Left lobe of liver (tissue), 2 donors: ENCODE results near the gene TEX29. TPM values are rescaled to one million over a fixed set of nuclear protein-coding genes. Genes with fewer than 3 reads are reported as not detected.

Source experiments
- ATAC-seq: fragments of 200-7000 bp; cut with Tn5 transposase; one replicate; pipeline ENCODE4 v1.9.1; 2020; ENCODE audit warnings: mild to moderate bottlenecking, moderate library complexity
- DNase-seq: peaks from one replicate; pipeline ENCODE4 v3.0.0-alpha.2; 2020; ENCODE audit warnings: low spot score
- total RNA-seq: library from RNA; stranded (reverse); gene quantifications from one replicate; pipeline ENCODE4 v1.2.1, GENCODE V29; 2021
- donor health status: DM: no; HTN: no; CAD: no; lungs with moderate emphysema.
- donor health status: DM: no; HTN: yes; CAD: no.

The TEX29 gene
- total RNA-seq, 1 donor from 2014 or later: 0.53 TPM

- ATAC-seq: no peak
- DNase-seq: no peak
Observed at GRCh38 chr13:111338841-111339240, 18.4 kb downstream of the TEX29 start.

DNA sequence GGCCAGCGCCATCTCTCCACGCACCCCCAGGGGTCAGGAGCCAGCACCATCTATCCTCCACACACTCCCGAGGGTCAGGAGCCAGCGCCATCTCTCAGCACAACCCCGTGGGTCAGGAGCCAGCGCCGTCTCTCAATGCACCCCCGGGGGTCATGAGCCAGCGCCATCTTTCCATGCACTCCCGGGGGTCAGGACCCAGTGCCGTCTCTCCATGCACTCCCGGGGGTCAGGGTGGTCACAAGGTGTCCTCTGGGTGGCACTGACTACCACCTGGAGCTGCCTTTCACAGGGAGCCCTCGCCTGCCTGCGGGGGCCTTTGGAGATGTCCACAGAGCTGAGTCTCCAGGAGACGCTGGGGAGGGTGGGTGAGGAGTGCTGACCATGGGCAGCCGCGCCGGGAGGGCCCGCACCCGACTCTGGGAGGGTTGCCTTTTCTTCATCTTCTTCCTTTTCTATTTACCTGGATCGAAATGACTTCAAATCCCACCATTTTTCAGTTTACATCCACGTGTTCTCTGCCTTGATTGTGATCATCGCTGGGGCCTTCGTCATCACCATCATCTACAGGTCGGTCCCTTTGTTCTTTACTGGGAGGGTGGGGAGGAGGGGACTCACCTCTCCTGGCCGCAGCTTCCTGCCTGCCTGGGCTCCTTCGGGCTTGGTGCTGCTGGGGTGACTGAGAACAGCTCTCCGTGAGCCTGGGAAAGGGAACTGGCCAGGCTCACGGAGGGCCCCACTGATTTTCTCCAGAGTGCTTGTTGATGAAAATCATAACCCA lies 19.1 kb downstream of the TEX29 start:
- DNase-seq (no peak), ATAC-seq (no peak)

DNA sequence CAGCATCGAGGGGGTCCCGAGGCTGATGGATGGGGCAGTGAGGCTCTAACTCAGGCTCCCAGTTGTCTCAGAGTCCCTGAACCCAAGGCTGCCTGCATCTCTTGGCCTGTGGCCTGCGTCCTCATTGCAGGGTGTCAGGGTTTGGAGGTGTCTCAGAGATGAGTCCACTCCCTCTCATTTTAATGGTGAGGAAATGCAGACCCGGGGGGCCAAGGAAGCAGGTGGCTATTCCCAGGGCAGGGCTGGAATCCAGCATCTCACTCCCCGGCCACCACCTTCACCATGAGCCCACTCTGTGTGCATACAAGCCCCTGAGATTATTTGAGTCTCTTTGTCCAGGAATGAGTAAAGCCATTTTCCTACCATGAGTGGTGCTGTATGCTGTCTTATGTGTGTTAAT lies 21.4 kb downstream of the TEX29 start:
- no peak for DNase-seq
- ATAC-seq: no peak

GRCh38 chr13:111342721-111343120 lies 22.3 kb downstream of the TEX29 start:
- DNase-seq: no peak
- no peak for ATAC-seq

DNA sequence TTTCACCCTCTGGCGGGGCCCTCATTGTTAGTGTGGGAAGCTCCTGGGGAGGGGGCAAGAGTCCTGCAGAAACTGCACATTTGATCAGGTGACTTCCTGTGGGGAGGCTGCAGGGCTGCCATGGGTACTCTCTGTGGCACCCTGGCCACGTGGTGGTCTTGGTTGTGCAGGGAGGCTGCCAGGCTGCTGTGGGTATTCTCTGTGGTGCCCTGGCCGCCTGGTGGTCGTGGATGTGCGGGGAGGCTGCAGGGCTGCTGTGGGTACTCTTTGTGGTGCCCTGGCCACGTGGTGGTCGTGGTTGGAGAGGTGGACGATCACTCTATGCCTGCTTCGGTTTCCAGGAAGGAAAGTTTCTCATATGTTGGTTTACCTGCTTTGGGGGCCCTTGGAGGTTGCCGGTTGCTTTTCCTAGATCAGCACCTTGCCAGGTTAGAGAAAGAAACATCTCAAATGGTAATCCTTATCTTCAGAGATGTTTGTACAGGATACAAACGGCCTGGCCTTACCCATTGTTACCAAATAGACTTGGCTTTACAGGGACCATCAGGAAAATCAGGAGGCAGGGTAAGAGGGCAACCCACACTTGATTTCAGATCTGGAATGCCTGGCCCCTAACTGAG lies 22.9 kb downstream of the TEX29 start:
- no peak for DNase-seq
- no peak for ATAC-seq

- no peak for DNase-seq
- ATAC-seq: no peak
Observed at GRCh38 chr13:111344471-111345191, 24.2 kb downstream of the TEX29 start.

DNA sequence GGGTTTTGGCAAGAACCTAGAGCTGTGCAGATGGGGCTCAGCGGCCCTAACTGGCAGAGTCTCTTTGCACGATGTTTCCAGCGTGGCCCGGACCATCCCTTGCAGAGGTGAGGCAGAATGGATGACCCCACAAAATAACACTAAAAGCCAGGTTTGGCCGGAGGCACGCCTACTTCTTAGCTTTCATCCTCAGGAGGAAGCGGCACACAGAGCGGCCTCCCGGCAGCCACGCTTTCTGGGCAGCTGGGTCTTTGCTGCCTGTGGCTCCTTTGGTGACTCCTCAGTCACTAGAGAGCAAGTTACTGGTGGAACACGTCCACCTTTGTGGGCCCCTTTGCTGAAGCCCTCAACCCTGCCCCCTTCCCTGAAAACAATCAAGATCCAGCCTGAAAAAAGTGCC lies 25.2 kb downstream of the TEX29 start:
- no peak for ATAC-seq

GRCh38 chr13:111346101-111346680 lies 25.7 kb downstream of the TEX29 start:
- no peak for ATAC-seq
- DNase-seq: no peak

More for the DNA sequence above, 25.2 kb downstream of the TEX29 start:
- no peak for DNase-seq

- ATAC-seq (no peak), DNase-seq (no peak)
Observed at GRCh38 chr13:111347438-111347837, 27.0 kb downstream of the TEX29 start.

DNA sequence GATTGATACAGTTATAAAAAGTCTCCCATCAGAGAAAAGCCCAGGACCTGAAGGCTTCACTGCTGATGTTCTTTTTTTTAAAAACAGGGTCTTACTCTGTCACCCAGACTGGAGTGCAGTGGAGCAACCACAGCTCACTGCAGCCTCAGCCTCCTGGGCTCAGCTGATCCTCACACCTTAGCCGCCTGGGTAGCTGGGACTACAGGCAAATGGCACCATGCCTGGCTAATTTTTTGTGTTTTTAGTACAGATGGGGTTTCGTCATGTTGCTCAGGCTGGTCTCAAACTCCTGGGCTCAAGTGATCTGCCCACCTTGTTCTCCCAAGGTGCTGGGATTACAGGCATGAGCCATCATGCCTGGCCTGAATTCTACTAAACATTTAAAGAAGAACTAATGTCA lies 33.1 kb downstream of the TEX29 start:
- no peak for DNase-seq
- no peak for ATAC-seq

DNA sequence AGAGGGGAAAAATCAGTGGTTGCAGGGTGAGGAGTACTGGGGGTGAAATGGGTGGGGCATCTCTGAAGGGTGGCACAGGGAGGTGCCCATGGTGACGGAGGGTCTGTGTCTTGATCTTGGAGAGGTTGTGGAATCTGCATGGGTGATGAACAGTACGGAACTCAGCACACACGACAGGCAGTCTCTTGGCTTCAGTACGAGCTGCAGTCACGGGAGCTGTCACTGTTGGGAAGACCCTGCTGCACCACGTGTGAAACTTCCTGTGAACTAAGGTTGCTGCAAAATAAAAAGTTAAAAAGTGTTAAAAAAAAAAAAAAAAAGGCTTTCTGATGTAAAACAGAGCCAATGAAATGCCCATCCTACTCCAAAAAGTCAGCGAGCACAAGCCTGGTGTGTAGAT lies 34.3 kb downstream of the TEX29 start:
- DNase-seq (no peak), ATAC-seq (no peak)

GRCh38 chr13:111356795-111357194 lies 36.4 kb downstream of the TEX29 start:
- ATAC-seq: no peak
- no peak for DNase-seq

DNA sequence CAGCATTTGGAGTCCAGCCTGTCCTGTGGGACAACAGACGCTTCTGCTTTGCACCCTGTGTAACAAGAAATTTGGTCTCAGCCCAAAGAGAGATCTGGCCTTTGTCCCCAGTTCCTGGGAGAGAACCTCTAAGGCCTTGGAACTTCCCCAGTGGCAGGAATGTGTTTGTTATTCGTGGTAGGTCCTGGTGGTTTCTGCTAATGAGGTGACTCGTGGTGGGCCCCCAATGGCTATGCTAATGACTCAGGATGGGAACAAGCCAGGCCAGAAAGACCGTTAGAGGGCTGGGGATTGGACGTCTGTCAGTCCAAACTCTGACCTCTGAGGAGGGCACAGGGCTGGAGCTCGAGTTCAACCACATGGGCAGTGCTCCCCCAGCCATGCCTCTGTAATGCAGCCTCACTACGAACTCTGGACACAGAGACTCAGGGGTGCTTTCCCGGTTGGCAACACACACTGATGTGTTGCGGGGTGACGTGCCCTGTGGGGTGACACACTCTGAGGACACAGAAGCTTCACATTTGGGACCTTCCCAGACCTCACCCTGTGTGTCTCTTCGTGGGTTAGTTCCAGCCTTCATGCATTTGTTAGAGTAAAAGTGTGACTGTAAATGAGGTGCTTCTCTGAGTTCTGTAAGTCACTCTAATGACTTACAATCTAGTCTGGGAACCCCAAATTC lies 38.9 kb downstream of the TEX29 start:
- DNase-seq: no peak
- peak; percentile 84 for ATAC-seq

- ATAC-seq (no peak), DNase-seq (no peak)
Observed at GRCh38 chr13:111359930-111360329, 39.5 kb downstream of the TEX29 start.

DNA sequence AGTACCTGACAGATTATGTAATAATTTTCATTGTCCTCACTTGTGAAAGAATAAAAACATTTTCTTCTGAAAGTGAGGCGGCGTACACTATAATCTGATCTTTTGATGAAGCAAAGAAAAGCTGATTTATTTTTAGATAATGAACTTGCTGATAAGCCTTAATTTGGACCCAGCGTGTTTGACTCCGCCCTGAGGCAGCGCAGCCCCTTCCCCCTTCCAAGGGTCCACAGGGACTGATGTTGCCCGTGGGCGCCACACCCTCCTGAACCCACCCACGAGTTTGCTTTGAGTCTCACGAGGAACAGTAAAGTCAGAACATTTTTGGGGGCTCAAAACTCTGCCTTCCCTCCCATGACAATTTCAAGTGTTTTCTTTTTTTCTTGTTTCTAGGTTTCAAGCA lies 40.0 kb downstream of the TEX29 start:
- ATAC-seq (no peak), DNase-seq (no peak)

GRCh38 chr13:111361046-111361872 lies 40.8 kb downstream of the TEX29 start:
- ATAC-seq (no peak), DNase-seq (no peak)

DNA sequence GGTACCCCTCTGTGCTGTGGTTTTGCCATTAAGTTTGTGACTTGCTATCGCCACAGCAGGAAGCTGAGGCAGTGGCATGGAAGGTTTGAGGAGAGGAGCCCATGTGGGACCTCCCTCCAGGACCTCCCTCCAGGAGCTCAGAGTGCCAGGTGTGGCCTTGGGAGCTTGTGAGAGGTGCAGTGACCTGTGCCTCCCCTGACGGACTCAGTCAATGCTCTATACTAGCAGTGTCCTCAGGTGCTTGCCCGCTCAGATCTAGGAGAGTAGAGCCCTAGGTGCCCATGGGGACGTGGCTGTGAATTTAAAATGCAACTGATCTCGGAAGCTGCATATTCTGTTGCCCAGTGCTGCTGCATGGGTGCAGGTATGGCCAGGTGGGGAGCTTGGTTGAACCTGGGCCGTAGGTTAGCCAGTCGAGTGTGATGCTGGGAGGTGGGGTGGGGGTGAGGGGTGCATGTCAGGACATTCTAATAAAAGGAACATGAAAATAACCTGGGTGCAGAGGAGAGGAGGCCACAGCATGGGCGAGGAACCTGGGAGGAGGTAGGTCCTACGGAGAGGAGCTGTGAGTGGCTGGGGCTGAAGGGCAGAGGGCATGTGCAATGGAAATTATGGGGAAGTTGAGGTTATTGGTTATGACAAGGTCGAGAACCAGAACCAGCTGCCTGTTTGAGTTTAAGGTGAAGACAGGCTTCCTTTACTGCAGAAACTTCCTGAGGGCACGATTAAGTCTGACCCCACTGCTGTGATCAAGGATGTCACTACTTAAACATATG lies 41.6 kb downstream of the TEX29 start:
- DNase-seq (no peak), ATAC-seq (no peak)

GRCh38 chr13:111363121-111363520 lies 42.7 kb downstream of the TEX29 start:
- ATAC-seq (no peak), DNase-seq (no peak)

- DNase-seq: no peak
- no peak for ATAC-seq
Observed at GRCh38 chr13:111363591-111363990, 43.1 kb downstream of the TEX29 start.
